Measurements from ENCODE around the gene HS3ST5.

Gene HS3ST5

DNA sequence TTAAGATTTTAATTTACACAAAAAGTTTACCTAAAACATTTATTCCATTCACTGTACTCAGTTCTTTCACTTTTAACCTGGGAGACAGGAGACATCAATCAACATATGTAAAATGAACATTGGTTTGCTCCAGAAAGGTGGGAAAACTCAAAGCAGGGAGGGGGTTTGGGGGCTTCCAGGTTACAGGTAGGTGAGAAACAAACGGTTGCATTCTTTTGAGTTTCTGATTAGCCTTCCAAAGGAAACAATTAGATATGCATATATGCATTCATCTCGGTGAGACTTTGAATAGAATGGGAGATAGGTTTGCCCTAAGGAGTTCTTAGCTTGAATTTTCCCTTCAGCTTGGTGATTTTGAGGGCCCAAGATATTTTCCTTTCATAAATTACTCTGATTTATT lies 333.6 kb downstream of the HS3ST5 start:
- no peak for DNase-seq (ENCODE audit: insufficient read length, low spot score)
- FAIRE-seq = no peak
- TF ChIP-seq SPI1 (IDR thresholded peaks at IDR 0.05; ENCODE audit: low read depth, low read length) (no peak), POU2F2 (IDR thresholded peaks at IDR 0.05; ENCODE audit: low read depth, low read length) (no peak), PAX5 (IDR thresholded peaks at IDR 0.05; ENCODE audit: insufficient read depth, low read length, severe bottlenecking) (no peak), TAF1 (IDR thresholded peaks at IDR 0.05; ENCODE audit: low read depth, low read length) (no peak), POLR2A (IDR thresholded peaks at IDR 0.05; ENCODE audit: low read depth, low read length) (no peak), POLR2AphosphoS5 (IDR thresholded peaks at IDR 0.05; ENCODE audit: low read depth, low read length) (no peak)

DNA sequence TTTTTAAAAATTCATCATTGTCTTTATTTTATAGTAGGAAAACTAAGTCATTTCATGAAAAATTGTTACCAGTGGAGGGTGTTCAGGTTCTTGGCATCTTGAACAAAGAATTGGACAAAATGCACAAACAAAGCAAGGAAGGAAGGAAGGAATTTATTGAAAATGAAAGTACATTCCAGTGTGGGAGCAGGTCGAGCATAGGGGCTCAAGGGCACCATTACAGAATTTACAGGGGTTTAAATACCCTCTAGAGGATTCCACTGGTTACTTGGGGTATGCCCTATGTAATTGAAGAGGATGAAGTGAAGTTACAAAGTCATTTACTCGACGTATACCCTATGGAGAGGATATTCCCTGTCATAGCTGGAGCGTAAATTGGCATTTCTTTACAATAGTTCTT lies 334.5 kb downstream of the HS3ST5 start:
- TF ChIP-seq SPI1 (IDR thresholded peaks at IDR 0.05; ENCODE audit: low read depth, low read length) (no peak), TAF1 (IDR thresholded peaks at IDR 0.05; ENCODE audit: low read depth, low read length) (no peak), PAX5 (IDR thresholded peaks at IDR 0.05; ENCODE audit: insufficient read depth, low read length, severe bottlenecking) (no peak)
- FAIRE-seq (no peak), DNase-seq (ENCODE audit: insufficient read length, low spot score) (no peak)

DNA sequence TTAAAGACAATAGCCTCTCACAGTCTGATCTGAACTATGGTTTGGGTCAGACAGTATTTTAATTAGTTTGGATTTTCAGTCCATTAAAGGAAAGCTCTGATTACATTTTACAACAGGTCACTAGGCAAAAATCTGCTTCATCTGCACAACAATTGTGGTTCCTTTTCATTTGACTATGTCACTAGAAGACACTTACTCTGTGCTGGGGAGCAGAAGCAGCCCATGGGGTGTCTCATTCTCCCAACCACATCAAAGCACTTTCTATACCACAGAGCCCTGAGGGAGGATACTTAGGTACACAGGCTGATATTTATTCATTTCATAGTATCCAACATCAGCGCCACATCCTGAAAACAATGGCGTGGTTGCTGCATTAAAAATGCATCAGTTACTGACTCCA lies 335.3 kb downstream of the HS3ST5 start:
- no peak for FAIRE-seq
- no peak for DNase-seq (ENCODE audit: insufficient read length, low spot score)
- TF ChIP-seq POLR2AphosphoS5 (IDR thresholded peaks at IDR 0.05; ENCODE audit: low read depth, low read length) = no peak
- TF ChIP-seq POU2F2 (IDR thresholded peaks at IDR 0.05; ENCODE audit: low read depth, low read length) = no peak
- no peak for TF ChIP-seq TAF1 (IDR thresholded peaks at IDR 0.05; ENCODE audit: low read depth, low read length)
- no peak for TF ChIP-seq PAX5 (IDR thresholded peaks at IDR 0.05; ENCODE audit: insufficient read depth, low read length, severe bottlenecking)
- no peak for TF ChIP-seq SPI1 (IDR thresholded peaks at IDR 0.05; ENCODE audit: low read depth, low read length)
- no peak for TF ChIP-seq POLR2A (IDR thresholded peaks at IDR 0.05; ENCODE audit: low read depth, low read length)
